Measurements from ENCODE around the gene RABGAP1.

DNA sequence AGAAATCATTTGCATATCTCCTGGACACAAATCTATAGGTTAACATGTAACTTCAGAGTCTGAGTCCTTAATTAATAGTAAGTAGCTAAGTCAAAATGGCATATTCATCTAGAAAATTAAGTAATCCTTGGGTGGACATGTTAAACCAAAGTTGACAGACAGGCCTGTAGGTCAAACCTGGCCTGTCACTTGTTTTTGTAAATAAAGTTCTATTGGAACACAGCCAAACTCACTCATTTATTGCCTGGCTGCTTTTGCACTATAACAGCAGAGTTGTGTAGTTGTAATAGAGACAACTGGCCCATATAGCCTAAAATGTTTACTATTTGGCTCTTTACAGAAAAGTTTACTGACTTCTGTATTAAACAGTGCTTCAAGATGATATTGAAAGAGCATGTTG, 68.1 kb downstream of the RABGAP1 start:
- TF ChIP-seq, protein P1, sequence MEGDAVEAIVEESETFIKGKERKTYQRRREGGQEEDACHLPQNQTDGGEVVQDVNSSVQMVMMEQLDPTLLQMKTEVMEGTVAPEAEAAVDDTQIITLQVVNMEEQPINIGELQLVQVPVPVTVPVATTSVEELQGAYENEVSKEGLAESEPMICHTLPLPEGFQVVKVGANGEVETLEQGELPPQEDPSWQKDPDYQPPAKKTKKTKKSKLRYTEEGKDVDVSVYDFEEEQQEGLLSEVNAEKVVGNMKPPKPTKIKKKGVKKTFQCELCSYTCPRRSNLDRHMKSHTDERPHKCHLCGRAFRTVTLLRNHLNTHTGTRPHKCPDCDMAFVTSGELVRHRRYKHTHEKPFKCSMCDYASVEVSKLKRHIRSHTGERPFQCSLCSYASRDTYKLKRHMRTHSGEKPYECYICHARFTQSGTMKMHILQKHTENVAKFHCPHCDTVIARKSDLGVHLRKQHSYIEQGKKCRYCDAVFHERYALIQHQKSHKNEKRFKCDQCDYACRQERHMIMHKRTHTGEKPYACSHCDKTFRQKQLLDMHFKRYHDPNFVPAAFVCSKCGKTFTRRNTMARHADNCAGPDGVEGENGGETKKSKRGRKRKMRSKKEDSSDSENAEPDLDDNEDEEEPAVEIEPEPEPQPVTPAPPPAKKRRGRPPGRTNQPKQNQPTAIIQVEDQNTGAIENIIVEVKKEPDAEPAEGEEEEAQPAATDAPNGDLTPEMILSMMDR (conservative IDR thresholded peaks at IDR 0.05; ENCODE audit: low read length): no peak
- TF ChIP-seq EZH2phosphoT487 (IDR thresholded peaks at IDR 0.05; ENCODE audit: borderline replicate concordance, low read depth, low read length): no peak
